Right lobe of liver (tissue), 4 donors: ENCODE data around the gene STK4.

ENCODE experiments used
- POLR2A ChIP-seq: fragments of 450-650 bp; IDR thresholded peaks from one replicate; pipeline ENCODE4 v1.6.1; 2017; ENCODE audit warnings: antibody characterized with exemption, mild to moderate bottlenecking
- TF ChIP-seq, protein P1 (sequence below), 4 donors: fragments of 200-600 bp in 3 of 4; fragments of 450-650 bp in 1 of 4; IDR thresholded peaks; one replicate each; pipeline versions ENCODE4 v1.5.1 to v1.8.0; 2016 to 2022; ENCODE audit warnings: antibody characterized with exemption in 4 of 4, mild to moderate bottlenecking in 2 of 4
- donor health status: DM: no; HTN: no; CAD: no.
- donor health status: DM: no; HTN: no; CAD: no.
- donor health status: DM: no; HTN: yes; CAD: no.

DNA sequence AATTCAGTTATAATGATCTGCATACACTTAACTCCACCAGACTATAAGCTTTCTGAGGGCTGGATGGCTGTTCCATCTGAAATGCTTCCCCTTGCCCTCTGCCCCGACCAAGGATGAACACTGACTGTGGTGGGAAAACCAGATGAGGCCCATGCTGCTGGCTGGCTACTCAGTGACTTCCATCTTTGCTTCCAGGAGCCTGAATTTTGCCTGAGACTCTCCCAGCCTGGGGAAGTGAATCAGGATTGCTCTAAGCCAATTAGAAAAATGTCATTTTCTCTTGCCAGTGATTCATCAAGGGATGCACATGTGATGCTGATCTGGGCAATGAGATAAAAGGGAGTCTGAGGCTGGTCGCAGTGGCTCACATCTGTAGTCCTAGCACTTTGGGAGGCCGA lies 4.4 kb upstream of the STK4 start:
- TF ChIP-seq, protein P1, sequence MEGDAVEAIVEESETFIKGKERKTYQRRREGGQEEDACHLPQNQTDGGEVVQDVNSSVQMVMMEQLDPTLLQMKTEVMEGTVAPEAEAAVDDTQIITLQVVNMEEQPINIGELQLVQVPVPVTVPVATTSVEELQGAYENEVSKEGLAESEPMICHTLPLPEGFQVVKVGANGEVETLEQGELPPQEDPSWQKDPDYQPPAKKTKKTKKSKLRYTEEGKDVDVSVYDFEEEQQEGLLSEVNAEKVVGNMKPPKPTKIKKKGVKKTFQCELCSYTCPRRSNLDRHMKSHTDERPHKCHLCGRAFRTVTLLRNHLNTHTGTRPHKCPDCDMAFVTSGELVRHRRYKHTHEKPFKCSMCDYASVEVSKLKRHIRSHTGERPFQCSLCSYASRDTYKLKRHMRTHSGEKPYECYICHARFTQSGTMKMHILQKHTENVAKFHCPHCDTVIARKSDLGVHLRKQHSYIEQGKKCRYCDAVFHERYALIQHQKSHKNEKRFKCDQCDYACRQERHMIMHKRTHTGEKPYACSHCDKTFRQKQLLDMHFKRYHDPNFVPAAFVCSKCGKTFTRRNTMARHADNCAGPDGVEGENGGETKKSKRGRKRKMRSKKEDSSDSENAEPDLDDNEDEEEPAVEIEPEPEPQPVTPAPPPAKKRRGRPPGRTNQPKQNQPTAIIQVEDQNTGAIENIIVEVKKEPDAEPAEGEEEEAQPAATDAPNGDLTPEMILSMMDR (IDR thresholded peaks at IDR 0.05) = no peak
- TF ChIP-seq POLR2A = no peak
